Astrocyte (in vitro differentiated cells and primary cell): ENCODE data around the gene KLHL15.

ENCODE experiments used
- EZH2 ChIP-seq: IDR thresholded peaks from 2 replicates; pipeline ENCODE4 v1.6.1; 2012; ENCODE audit warnings: mild to moderate bottlenecking, low read length, inconsistent platforms; ENCODE audit not compliant: insufficient read depth
- TF ChIP-seq, protein P1 (sequence below): IDR thresholded peaks from 2 replicates; pipeline ENCODE4 v1.5.1; 2011; ENCODE audit warnings: low read depth, mild to moderate bottlenecking, inconsistent platforms, low read length, moderate library complexity; ENCODE audit not compliant: insufficient read depth

DNA sequence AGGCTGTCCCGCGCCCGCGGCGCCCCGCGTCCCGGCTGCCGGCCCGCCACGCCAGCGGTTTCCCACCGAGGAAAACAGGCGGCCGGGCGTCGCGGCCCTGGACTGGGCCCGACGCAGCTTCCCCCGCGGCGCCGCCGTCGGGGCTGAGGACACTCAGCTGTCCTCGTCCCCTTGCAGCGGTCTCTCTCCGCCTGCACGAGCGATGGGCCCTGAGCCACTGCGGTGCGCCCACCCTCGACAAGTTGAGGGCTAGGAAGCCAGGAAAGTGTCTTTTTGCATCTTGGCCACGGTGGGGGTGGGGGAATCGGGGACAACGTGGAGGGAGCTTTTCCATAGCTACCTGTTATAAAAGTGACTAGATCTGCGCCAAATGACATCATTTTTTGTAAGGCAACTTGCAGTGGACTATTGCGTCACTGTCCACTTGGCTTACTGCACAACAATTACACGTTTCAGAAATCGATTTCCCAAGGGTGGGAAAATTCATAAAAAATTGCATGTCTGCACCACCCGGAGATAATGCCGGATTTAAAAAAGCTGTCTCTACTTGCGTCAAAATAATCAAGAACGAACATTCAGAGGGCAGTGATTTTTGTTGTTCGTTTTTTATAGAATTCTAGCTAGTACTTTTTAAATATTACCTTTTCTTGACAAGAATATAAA lies 1.1 kb downstream of the KLHL15 start:
- TF ChIP-seq, protein P1, sequence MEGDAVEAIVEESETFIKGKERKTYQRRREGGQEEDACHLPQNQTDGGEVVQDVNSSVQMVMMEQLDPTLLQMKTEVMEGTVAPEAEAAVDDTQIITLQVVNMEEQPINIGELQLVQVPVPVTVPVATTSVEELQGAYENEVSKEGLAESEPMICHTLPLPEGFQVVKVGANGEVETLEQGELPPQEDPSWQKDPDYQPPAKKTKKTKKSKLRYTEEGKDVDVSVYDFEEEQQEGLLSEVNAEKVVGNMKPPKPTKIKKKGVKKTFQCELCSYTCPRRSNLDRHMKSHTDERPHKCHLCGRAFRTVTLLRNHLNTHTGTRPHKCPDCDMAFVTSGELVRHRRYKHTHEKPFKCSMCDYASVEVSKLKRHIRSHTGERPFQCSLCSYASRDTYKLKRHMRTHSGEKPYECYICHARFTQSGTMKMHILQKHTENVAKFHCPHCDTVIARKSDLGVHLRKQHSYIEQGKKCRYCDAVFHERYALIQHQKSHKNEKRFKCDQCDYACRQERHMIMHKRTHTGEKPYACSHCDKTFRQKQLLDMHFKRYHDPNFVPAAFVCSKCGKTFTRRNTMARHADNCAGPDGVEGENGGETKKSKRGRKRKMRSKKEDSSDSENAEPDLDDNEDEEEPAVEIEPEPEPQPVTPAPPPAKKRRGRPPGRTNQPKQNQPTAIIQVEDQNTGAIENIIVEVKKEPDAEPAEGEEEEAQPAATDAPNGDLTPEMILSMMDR = no peak
- no peak for TF ChIP-seq EZH2
